ENCODE data around the gene ABHD17A.

DNA sequence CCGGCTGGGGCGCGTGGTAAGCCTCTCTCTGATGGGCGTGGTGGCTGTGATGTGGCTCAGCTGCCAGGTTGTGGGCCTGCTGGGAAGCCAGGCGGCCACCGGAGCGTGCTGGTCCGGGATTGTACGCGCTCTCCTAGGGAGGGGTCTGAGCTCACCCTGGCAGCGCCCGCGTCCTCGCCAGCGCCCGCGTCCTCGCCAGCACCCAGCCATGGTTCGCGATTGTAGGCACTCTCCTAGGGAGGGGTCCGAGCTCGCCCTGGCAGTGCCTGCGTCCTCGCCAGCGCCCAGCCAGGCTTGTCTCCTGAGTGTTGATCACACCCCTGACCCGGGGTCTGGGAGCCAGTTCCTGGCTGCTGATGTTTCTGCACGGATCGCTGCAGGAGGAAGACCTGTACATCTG is 33.7 kb upstream of the ABHD17A start:
- TF ChIP-seq GATA3 (IDR thresholded peaks at IDR 0.05; ENCODE audit: low read depth, low read length) = no peak
- TF ChIP-seq GATA2 (IDR thresholded peaks at IDR 0.05; ENCODE audit: low read depth, low read length) = no peak
